Large intestine (tissue), 3 donors: ENCODE measurements around the gene SMAD3. TPM values are rescaled to one million over a fixed set of nuclear protein-coding genes. Genes with fewer than 3 reads are reported as not detected.
"Not testable (repeated sequence)": the region's sequence is repeated elsewhere in the genome, so short reads cannot be mapped to it uniquely, and the experiment has no call there.

Experiments
- DNase-seq, 2 donors: peaks; one replicate each; pipeline versions ENCODE4 v3.0.0 to v3.0.0-alpha.2; 2013
- H3K27ac ChIP-seq: one replicate; pipeline ENCODE4 v1.5.1; 2013; ENCODE audit warnings: low read length
- H3K27me3 ChIP-seq: 2 replicates; pipeline ENCODE4 v1.6.1; 2013; ENCODE audit warnings: low read length; ENCODE audit not compliant: control insufficient read depth, insufficient read depth
- H3K36me3 ChIP-seq: 2 replicates; pipeline ENCODE4 v1.6.1; 2013; ENCODE audit warnings: low read length; ENCODE audit not compliant: control insufficient read depth, insufficient read depth
- H3K4me1 ChIP-seq: one replicate; pipeline ENCODE4 v1.6.1; 2013; ENCODE audit warnings: low read length; ENCODE audit not compliant: control insufficient read depth, insufficient read depth
- H3K4me3 ChIP-seq: one replicate; pipeline ENCODE4 v1.5.1; 2013; ENCODE audit warnings: low read length
- H3K9me3 ChIP-seq: one replicate; pipeline ENCODE4 v1.6.1; 2013; ENCODE audit warnings: mild to moderate bottlenecking, low read depth, low read length, moderate library complexity; ENCODE audit not compliant: control insufficient read depth
- WGBS: methylation state at CpG from one replicate; pipeline ENCODE4 v1.1.5; 2013; ENCODE audit warnings: low lambda C conversion rate; ENCODE audit not compliant: insufficient coverage; 5-methylcytosine and 5-hydroxymethylcytosine counted together
- polyA plus RNA-seq: library from polyadenylated mRNA; unstranded; fragments of 120-200 nt; gene quantifications from one replicate; pipeline ENCODE4 v1.2.1, GENCODE V29; 2013

Gene SMAD3
- polyA plus RNA-seq, 1 donor, result 29.4 TPM

DNA sequence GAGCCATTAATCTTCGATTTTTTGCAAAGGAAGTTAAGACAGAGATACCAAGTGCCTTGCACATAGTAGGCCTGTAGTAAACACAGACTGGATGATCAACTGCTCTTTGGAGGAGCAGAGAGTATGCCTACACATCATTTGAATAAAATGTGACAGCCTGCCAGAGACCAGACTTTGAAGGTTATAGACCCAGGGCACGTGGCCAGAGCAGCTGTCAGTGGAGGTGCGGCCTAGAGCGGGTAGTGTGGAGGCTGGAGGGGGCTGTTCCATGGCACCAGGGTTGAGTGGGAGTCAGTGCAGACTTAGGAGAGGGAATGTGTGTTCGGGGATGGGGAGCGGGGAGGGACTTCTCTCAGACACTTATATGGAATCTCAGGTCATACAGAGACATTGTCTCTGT lies 80.8 kb downstream of the SMAD3 start:
- Histone ChIP-seq H3K36me3 (no peaks in the 10 kb centered on the region), H3K4me3 (no peak overlapping the region), H3K9me3 (no peaks in the 10 kb centered on the region), H3K4me1 (peaks cover 53% of the 10 kb centered on the region), H3K27ac (peak overlapping the region; percentile 59), H3K27me3 (no peaks in the 10 kb centered on the region)
- no CpG with 5 or more reads among the region's 6 CpGs for WGBS
- DNase-seq, result peak in 1 of 2 donors; percentile 44

GRCh38 chr15:67146875-67147381 lies 81.5 kb downstream of the SMAD3 start:
- peak; percentile 64 to 86 for DNase-seq
- no peaks in the 10 kb centered on the region for H3K27me3 ChIP-seq
- WGBS, result no CpG with 5 or more reads among the region's 10 CpGs
- no peaks in the 10 kb centered on the region for H3K36me3 ChIP-seq
- no peaks in the 10 kb centered on the region for H3K9me3 ChIP-seq
- H3K4me1 ChIP-seq, result peaks cover 53% of the 10 kb centered on the region
- no peak overlapping the region for H3K4me3 ChIP-seq
- H3K27ac ChIP-seq, result peak overlapping the region; percentile 59

DNA sequence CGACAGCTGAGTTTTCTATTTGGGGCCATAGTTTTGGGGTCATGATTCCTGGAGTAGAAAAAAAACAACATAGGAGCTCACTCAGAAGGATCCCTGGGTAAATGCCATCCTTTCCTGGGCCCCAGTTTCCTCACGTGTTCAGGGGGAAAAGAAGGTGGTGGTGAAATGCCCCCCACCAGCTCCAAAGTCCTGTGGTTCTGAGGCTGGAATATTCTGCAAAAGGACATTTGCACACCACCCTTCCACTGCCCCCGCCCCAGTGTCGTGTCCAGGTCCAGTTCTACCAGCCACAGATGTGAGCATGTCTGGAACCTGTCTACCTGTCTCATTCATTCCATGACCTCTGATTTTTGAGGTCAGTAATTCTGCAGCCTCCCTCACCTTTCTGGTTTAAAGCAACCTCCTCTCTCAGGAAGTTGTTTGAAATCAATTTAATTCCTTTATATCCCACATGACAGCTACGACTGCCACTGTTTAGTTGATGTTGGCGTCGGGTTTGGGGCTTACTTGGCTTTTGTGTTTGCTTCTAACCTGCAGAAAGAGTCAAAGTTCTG lies 82.1 kb downstream of the SMAD3 start:
- Histone ChIP-seq H3K4me3 (no peak overlapping the region), H3K9me3 (no peaks in the 10 kb centered on the region), H3K27ac (peak overlapping the region; percentile 59), H3K36me3 (peaks cover 2% of the 10 kb centered on the region), H3K27me3 (no peaks in the 10 kb centered on the region), H3K4me1 (peaks cover 53% of the 10 kb centered on the region)
- DNase-seq, result no peak
- no CpG with 5 or more reads among the region's 7 CpGs for WGBS

GRCh38 chr15:67148196-67148701 lies 82.8 kb downstream of the SMAD3 start:
- Histone ChIP-seq H3K4me3 (no peak overlapping the region), H3K36me3 (peaks cover 2% of the 10 kb centered on the region), H3K27ac (no peak overlapping the region), H3K4me1 (peaks cover 53% of the 10 kb centered on the region), H3K9me3 (no peaks in the 10 kb centered on the region), H3K27me3 (no peaks in the 10 kb centered on the region)
- WGBS, result no CpG with 5 or more reads among the region's 6 CpGs
- no peak for DNase-seq

- H3K36me3 ChIP-seq, result peaks cover 8% of the 10 kb centered on the region
- WGBS, result no CpG with 5 or more reads among the region's 6 CpGs
- H3K4me1 ChIP-seq, result peaks cover 53% of the 10 kb centered on the region
Observed at GRCh38 chr15:67149068-67149772, 83.8 kb downstream of the SMAD3 start.

GRCh38 chr15:67149773-67150022 lies 84.3 kb downstream of the SMAD3 start:
- WGBS, result no CpG with 5 or more reads among the region's 1 CpG
- H3K4me1 ChIP-seq, result peaks cover 53% of the 10 kb centered on the region
- H3K4me3 ChIP-seq, result no peak overlapping the region
- no peak for DNase-seq
- H3K9me3 ChIP-seq, result no peaks in the 10 kb centered on the region
- peaks cover 8% of the 10 kb centered on the region for H3K36me3 ChIP-seq
- peak overlapping the region; percentile 81 for H3K27ac ChIP-seq
- H3K27me3 ChIP-seq, result no peaks in the 10 kb centered on the region

More at GRCh38 chr15:67149068-67149772, 83.8 kb downstream of the SMAD3 start:
- peak overlapping the region; percentile 81 for H3K27ac ChIP-seq
- H3K4me3 ChIP-seq, result no peak overlapping the region
- no peak for DNase-seq
- H3K27me3 ChIP-seq, result no peaks in the 10 kb centered on the region
- no peaks in the 10 kb centered on the region for H3K9me3 ChIP-seq

- WGBS, result 33% methylated on average over 2 of the region's 16 CpGs
- no peaks in the 10 kb centered on the region for H3K9me3 ChIP-seq
- peaks cover 13% of the 10 kb centered on the region for H3K36me3 ChIP-seq
- peak; percentile 69 to 87 for DNase-seq
- no peaks in the 10 kb centered on the region for H3K27me3 ChIP-seq
- peaks cover 53% of the 10 kb centered on the region for H3K4me1 ChIP-seq
- no peak overlapping the region for H3K4me3 ChIP-seq
- peak overlapping the region; percentile 81 for H3K27ac ChIP-seq
Observed at GRCh38 chr15:67150023-67150860, 84.8 kb downstream of the SMAD3 start.

DNA sequence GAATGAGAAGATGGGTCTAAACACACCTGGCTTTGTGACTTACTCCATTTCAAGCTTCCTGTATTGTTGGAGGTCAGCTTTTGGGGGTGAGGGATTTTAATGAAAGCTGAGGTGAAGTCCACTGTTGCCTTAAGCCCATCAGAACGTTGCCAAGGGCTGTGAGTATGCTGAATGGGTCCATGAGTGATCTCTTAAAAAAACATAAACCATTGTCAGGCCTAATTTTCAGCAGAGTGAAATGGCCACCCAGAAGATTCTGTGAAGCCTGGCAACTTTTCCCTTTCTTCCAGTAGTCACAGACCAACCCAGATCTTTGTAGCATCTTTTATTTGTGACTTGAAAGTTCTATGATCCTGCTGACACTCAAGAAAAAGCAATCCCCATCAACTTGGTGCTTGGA lies 87.0 kb downstream of the SMAD3 start:
- Histone ChIP-seq H3K27me3 (no peaks in the 10 kb centered on the region), H3K36me3 (peaks cover 14% of the 10 kb centered on the region), H3K27ac (no peak overlapping the region), H3K4me1 (peaks cover 32% of the 10 kb centered on the region), H3K9me3 (no peaks in the 10 kb centered on the region), H3K4me3 (no peak overlapping the region)
- WGBS, result no CpG with 5 or more reads among the region's 1 CpG
- no peak for DNase-seq

DNA sequence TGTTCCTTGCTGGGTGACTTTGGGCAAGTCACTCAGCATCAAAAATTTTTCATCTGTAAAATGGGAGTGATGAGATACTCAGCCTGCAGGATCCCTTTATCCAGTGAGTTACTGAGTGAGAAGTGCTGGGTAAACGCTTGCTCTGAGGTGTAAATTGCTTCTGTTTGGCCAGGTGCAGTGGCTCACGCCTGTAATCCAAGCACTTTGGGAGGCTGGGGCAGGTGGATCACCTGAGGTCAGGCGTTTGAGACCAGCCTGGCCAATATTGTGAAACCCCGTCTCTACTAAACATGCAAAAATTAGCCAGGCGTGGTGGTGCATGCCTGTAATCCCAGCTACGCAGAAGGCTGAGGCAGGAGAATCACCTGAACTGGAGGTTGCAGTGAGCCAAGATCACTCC lies 87.6 kb downstream of the SMAD3 start:
- H3K27ac ChIP-seq, DNase-seq, H3K4me3 ChIP-seq, H3K27me3 ChIP-seq, H3K9me3 ChIP-seq: not testable (repeated sequence)
- Histone ChIP-seq H3K4me1 (peaks cover 26% of the 10 kb centered on the region), H3K36me3 (peaks cover 14% of the 10 kb centered on the region)
- no CpG with 5 or more reads among the region's 6 CpGs for WGBS

DNA sequence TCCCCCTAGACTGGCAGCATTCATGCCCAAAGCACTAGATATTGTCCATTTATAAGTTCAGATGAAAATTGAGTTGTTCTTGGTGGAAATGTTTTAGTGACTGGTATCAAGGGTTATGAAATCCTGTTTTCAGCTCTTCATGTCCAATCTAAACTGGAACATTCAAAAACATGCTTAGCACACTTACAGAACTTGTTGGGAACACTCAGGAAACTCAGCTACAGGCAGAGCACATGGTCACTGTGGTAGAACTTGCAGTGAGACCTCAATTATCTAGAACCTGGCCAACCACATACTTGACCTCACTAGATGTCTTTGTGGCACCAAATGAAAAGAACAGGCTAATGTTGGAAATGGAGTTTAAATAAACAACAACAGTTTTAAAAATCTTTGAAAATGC lies 88.8 kb downstream of the SMAD3 start:
- H3K9me3 ChIP-seq, result no peaks in the 10 kb centered on the region
- H3K4me3 ChIP-seq, result no peak overlapping the region
- H3K27me3 ChIP-seq, result no peaks in the 10 kb centered on the region
- H3K36me3 ChIP-seq, result peaks cover 14% of the 10 kb centered on the region
- H3K4me1 ChIP-seq, result peaks cover 17% of the 10 kb centered on the region
- no peak overlapping the region for H3K27ac ChIP-seq
- no peak for DNase-seq
